GM12891 (cell line): ENCODE data around the gene HIBADH.

Source experiments
- PAX5 ChIP-seq: IDR thresholded peaks from 2 replicates; pipeline ENCODE4 v1.6.1; 2011; ENCODE audit warnings: low read length, moderate library complexity, mild to moderate bottlenecking; ENCODE audit not compliant: insufficient read depth, severe bottlenecking
- POLR2A ChIP-seq: IDR thresholded peaks from 2 replicates; pipeline ENCODE4 v1.6.1; 2011; ENCODE audit warnings: low read depth, low read length, control low read depth
- POLR2AphosphoS5 ChIP-seq: IDR thresholded peaks from 2 replicates; pipeline ENCODE4 v1.6.1; 2011; ENCODE audit warnings: low read depth, low read length, control low read depth
- TAF1 ChIP-seq: IDR thresholded peaks from 2 replicates; pipeline ENCODE4 v1.6.1; 2011; ENCODE audit warnings: low read depth, low read length, control low read depth

DNA sequence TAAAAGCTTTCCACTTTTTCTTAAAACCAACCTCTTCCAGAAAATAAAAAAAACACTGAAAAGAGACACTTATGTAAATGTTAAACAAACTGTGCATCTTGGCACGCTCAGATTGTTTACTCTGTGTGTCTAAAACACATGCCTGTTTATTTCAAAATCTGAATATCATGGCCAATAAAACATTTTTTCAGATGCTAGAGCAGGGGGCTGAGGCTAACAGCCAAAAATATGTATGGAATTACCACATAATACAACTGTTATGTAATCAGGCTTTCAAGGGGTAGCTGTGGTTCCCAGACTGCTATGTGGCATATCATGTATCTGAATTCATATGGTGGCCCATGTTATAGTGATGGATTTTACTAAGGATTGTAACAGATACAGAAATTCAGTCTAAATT lies 130.4 kb downstream of the HIBADH start:
- TF ChIP-seq POLR2A (no peak), TAF1 (no peak), PAX5 (no peak), POLR2AphosphoS5 (no peak)
